ENCODE results near the gene ANXA11. TPM values are rescaled to one million over a fixed set of nuclear protein-coding genes. Genes with fewer than 3 reads are reported as not detected.

ANXA11 gene
- total and polyA plus RNA-seq, 2 of the 4 experiments (the other 2 are of a cell fraction) = 39.4 to 109 TPM

DNA sequence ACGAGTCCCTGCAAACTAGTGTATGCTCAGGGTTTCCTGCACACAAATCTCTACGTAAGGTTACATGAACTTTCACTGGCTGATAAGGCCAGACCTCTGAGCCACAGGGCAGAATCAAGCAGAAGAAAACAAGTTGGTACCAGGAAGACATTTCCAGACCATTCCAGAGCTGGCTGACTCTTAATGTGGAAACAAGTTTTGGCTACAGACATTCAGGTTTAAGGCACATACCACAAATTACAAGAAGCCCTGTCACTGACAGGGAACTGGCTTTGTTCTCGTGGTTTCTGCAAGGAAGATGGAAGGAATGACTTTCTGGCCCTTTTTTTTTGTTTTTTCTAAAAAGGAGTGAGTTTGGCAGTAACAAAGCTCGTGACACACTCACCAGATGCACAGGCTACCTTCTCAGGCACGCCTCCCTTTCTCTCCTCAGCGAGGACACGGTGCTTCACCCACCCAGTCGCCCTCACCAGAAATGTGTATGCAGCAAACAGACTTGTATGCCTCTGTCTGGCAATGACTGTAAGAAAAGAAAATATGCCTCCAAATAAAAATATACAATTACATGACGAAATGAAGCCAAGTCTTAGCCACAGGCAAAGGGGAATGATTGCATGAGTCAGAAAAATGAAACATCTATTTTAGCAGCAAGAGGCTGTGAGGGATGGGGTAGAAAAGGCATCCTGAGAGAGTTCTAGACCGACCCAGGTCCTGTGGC is 50.2 kb downstream of the ANXA11 start:
- peak overlapping the region; percentile 96 for H3K23ac ChIP-seq (ENCODE audit: low read depth, low read length)
- peak overlapping the region; percentile 87 for H2BK5ac ChIP-seq (ENCODE audit: low read depth, low read length, poor library complexity, severe bottlenecking)
- BruUV-seq (replicated peaks) = no TSS peak
- peak overlapping the region; percentile 78 for H3K4me2 ChIP-seq (ENCODE audit: low read depth, low read length)
- peaks cover 45% of the 10 kb centered on the region for H3K4me1 ChIP-seq (ENCODE audit: control insufficient read depth, insufficient read depth, low read length)
- peak overlapping the region; percentile 89 for H2AK5ac ChIP-seq (ENCODE audit: low read depth, low read length)
- peak overlapping the region; percentile 92 for H2BK20ac ChIP-seq (ENCODE audit: low read depth, low read length)
- peak overlapping the region; percentile 82 for H3K18ac ChIP-seq (ENCODE audit: low read depth, low read length)
- dilution Hi-C loops (cut with HindIII; ENCODE audit: low sequenced_read_pairs, unreplicated experiment) = no loop called here
- 0% methylated on average over 1 of the region's 10 CpGs; no CpG with 5 or more reads in 1 of the 2 experiments for WGBS, 2 experiments (ENCODE audit: extremely low coverage in 2 of 2, insufficient read length in 1 of 2)
- peak overlapping the region; percentile 71 to 91 for H4K8ac ChIP-seq (ENCODE audit: low read depth in 2 of 2, low read length in 2 of 2)
- H3K79me1 ChIP-seq (ENCODE audit: low read depth in 1 of 2, low read length in 2 of 2) = peaks cover 32 to 71% of the 10 kb centered on the region in 2 experiments
- H3K14ac ChIP-seq (replicated peaks; ENCODE audit: low read depth, low read length) = peak overlapping the region; percentile 93
- TF ChIP-seq MAFK (IDR thresholded peaks at IDR 0.05; ENCODE audit: low read depth, low read length) (peak; percentile 35; the same call in 1 of the 2 replicates), CEBPB (IDR thresholded peaks at IDR 0.05; ENCODE audit: low read depth, low read length) (peak; percentile 88), FOS (IDR thresholded peaks at IDR 0.05; ENCODE audit: low read depth, low read length) (peak; percentile 64; the same call in 1 of the 2 replicates), POLR2A (IDR thresholded peaks at IDR 0.05; ENCODE audit: low read depth, low read length) (no peak; the same call in 1 of the 2 replicates), MAZ (IDR thresholded peaks at IDR 0.05; ENCODE audit: borderline replicate concordance, low read depth, low read length) (peak; percentile 9; the same call in 1 of the 2 replicates), BHLHE40 (IDR thresholded peaks at IDR 0.05; ENCODE audit: low read depth, low read length) (peak; percentile 79)
- ChIA-PET POLR2A (ENCODE audit: unreplicated experiment) (no interaction called here), CTCF (interaction anchor here (0.9 kb wide), 1 partner anchor 10 kb away, joined by 8 read pairs; no protein-coding TSS in a partner anchor)
- ATAC-seq (ENCODE audit: low read depth) (peak; percentile 74), DNase-seq (peak; percentile 96)
- peak overlapping the region; percentile 74 for H4K5ac ChIP-seq (ENCODE audit: low read depth, low read length)
- peak overlapping the region; percentile 98 for H3K4ac ChIP-seq (ENCODE audit: low read depth, low read length)
- H3K36me3 ChIP-seq (ENCODE audit: control insufficient read depth, insufficient read depth, low read length) = peaks cover 56% of the 10 kb centered on the region
- intact Hi-C loops (cut with micrococcal nuclease) = loop anchor here (1.0 kb wide), 1 partner anchor 49 kb away; no protein-coding TSS in a partner anchor
- in situ Hi-C loops (cut with MboI; ENCODE audit: low sequenced_read_pairs) = loop anchor here (10.0 to 25.0 kb wide), 2 partner anchors 50 to 307 kb away; partner anchors contain the start of genes ANXA11 and TSPAN14
- H3K9me1 ChIP-seq (ENCODE audit: insufficient read depth, low read length) = peaks cover 58% of the 10 kb centered on the region
- H2BK15ac ChIP-seq (ENCODE audit: low read depth, low read length) = peak overlapping the region; percentile 87; the same call in 2 of the 3 replicates
- peak overlapping the region; percentile 96 for H2BK120ac ChIP-seq (ENCODE audit: low read depth, low read length)
- H3K27me3 ChIP-seq (ENCODE audit: control insufficient read depth, insufficient read depth, low read length) = no peaks in the 10 kb centered on the region
- no peak overlapping the region for H3K4me3 ChIP-seq (ENCODE audit: insufficient read depth, low read depth, low read length)
- peak overlapping the region; percentile 46 for H3K9ac ChIP-seq (ENCODE audit: low read depth, low read length)
- no peaks in the 10 kb centered on the region for H3K9me3 ChIP-seq (ENCODE audit: control insufficient read depth, insufficient read depth, low read length)
- H2AFZ ChIP-seq (replicated peaks; ENCODE audit: low read length, poor library complexity) = peak overlapping the region; percentile 38
- peak overlapping the region; percentile 84 for H3K56ac ChIP-seq (ENCODE audit: extremely low read depth, insufficient read depth, low read length)
- peaks cover 21% of the 10 kb centered on the region for H4K20me1 ChIP-seq (ENCODE audit: insufficient read depth, low read length)
- H4K91ac ChIP-seq (ENCODE audit: insufficient read depth, low read depth, low read length) = peak overlapping the region; percentile 95
- peak overlapping the region; percentile 96 for H2AK9ac ChIP-seq (replicated peaks; ENCODE audit: low read depth, low read length, poor library complexity)
- peak overlapping the region; percentile 93 for H3K27ac ChIP-seq (ENCODE audit: insufficient read depth, low read length)
